HG03095 (cell line): ENCODE data around the gene SETD4.
A peak's percentile ranks its signal among the peaks of the same experiment; 100 is the strongest.
"Not testable (repeated sequence)": the region's sequence is repeated elsewhere in the genome, so short reads cannot be mapped to it uniquely, and the experiment has no call there.

ENCODE experiments used
- ATAC-seq: cut with Tn5 transposase; IDR thresholded peaks from one replicate; pipeline ENCODE4 v1.9.1; 2021; ENCODE audit warnings: moderate library complexity; ENCODE audit not compliant: unreplicated experiment

Gene SETD4

GRCh38 chr21:36060159-36060921, at the start of gene SETD4:
TSS of gene SETD4 (minus strand) at chr21:36060526. CDS start at chr21:36058888, 1,638 bp downstream.
- ATAC-seq: peak; percentile 82

GRCh38 chr21:36109868-36110267, 49.5 kb upstream of the SETD4 start:
- ATAC-seq: no peak

- ATAC-seq: no peak
Observed at GRCh38 chr21:36105327-36105842, 45.1 kb upstream of the SETD4 start.

- ATAC-seq: no peak
Observed at GRCh38 chr21:36104317-36105300, 44.3 kb upstream of the SETD4 start.

GRCh38 chr21:36103434-36103833, 43.1 kb upstream of the SETD4 start:
- ATAC-seq: no peak

- no peak for ATAC-seq
Observed at GRCh38 chr21:36100971-36101641, 40.8 kb upstream of the SETD4 start.

GRCh38 chr21:36099695-36100211, 39.4 kb upstream of the SETD4 start:
- not testable (repeated sequence) for ATAC-seq

- ATAC-seq: no peak
Observed at GRCh38 chr21:36099000-36099399, 38.7 kb upstream of the SETD4 start.

GRCh38 chr21:36098182-36098532, 37.8 kb upstream of the SETD4 start:
- ATAC-seq: no peak

GRCh38 chr21:36097427-36098181, 37.3 kb upstream of the SETD4 start:
- ATAC-seq: peak; percentile 75

GRCh38 chr21:36096398-36097290, 36.3 kb upstream of the SETD4 start:
- no peak for ATAC-seq

GRCh38 chr21:36093512-36093911, 33.2 kb upstream of the SETD4 start:
- no peak for ATAC-seq

GRCh38 chr21:36092681-36093080, 32.4 kb upstream of the SETD4 start:
- no peak for ATAC-seq

GRCh38 chr21:36089946-36090345, 29.6 kb upstream of the SETD4 start:
- no peak for ATAC-seq

- ATAC-seq: no peak
Observed at GRCh38 chr21:36087362-36088138, 27.2 kb upstream of the SETD4 start.

GRCh38 chr21:36082237-36082664, 21.9 kb upstream of the SETD4 start:
- ATAC-seq: no peak

GRCh38 chr21:36080386-36080785, 20.1 kb upstream of the SETD4 start:
- ATAC-seq: no peak

- ATAC-seq: no peak
Observed at GRCh38 chr21:36079671-36080070, 19.3 kb upstream of the SETD4 start.
